Activated B cell treated with CpG ODN at 0.5 μM for 24 hours (primary cell): ENCODE measurements around the gene RNF7. TPM values are rescaled to one million over a fixed set of nuclear protein-coding genes. Genes with fewer than 3 reads are reported as not detected.

Source experiments
- ATAC-seq: fragments of 200-7000 bp; cut with Tn5 transposase; one replicate; pipeline ENCODE4 v1.10.0; 2021; ENCODE audit warnings: low read depth, mild to moderate bottlenecking, moderate library complexity
- CTCF ChIA-PET: fragments of 350-600 bp; sonication (Branson Sonifier 250); formaldehyde crosslinking; loops from one replicate; lab custom pipeline; 2021; ENCODE audit warnings: antibody characterized with exemption; lab: Charles Lee
- POLR2A ChIA-PET: fragments of 350-600 bp; sonication (Branson Sonifier 250); formaldehyde crosslinking; loops from one replicate; lab custom pipeline; 2021; ENCODE audit warnings: antibody characterized with exemption; lab: Charles Lee
- DNase-seq: peaks from one replicate; pipeline ENCODE4 v3.0.0; 2022
- H3K27ac Mint-ChIP-seq: one replicate; pipeline ENCODE4 v1.8.0; 2020; ENCODE audit warnings: mixed read lengths
- H3K27me3 Mint-ChIP-seq: one replicate; pipeline ENCODE4 v1.8.0; 2021; ENCODE audit warnings: mixed read lengths
- H3K36me3 Mint-ChIP-seq: one replicate; pipeline ENCODE4 v1.8.0; 2021; ENCODE audit warnings: low read depth, mixed read lengths
- H3K4me1 Mint-ChIP-seq: one replicate; pipeline ENCODE4 v1.8.0; 2021; ENCODE audit warnings: mixed read lengths
- H3K4me3 Mint-ChIP-seq: one replicate; pipeline ENCODE4 v1.8.0; 2020; ENCODE audit warnings: mild to moderate bottlenecking, mixed read lengths
- H3K9me3 Mint-ChIP-seq: one replicate; pipeline ENCODE4 v1.8.0; 2020; ENCODE audit warnings: mixed read lengths
- CTCF ChIP-seq: fragments of 200-600 bp; IDR thresholded peaks from one replicate; pipeline ENCODE4 v1.8.0; 2022; ENCODE audit warnings: antibody characterized with exemption, mild to moderate bottlenecking
- intact Hi-C: fragments of 100-400 bp; cut with micrococcal nuclease; formaldehyde crosslinking; loops from one replicate; pipeline ENCODE4 v1.15.1; 2024
- total RNA-seq: library from RNA; stranded (reverse); gene quantifications from 2 replicates; pipeline ENCODE4 v1.2.3, GENCODE V29; 2022

RNF7 gene
- total RNA-seq, 1 donor from 2014 or later: 62.1 TPM

GRCh38 chr3:141707741-141708203 lies 30.3 kb upstream of the RNF7 start:
- Mint-ChIP-seq H3K27me3 (no peaks in the 10 kb centered on the region), H3K4me3 (no peak overlapping the region), H3K9me3 (no peaks in the 10 kb centered on the region), H3K36me3 (no peaks in the 10 kb centered on the region), H3K4me1 (no peaks in the 10 kb centered on the region), H3K27ac (no peak overlapping the region)
- ChIA-PET CTCF (no interaction called here), POLR2A (no interaction called here)
- intact Hi-C loops: no loop called here
- TF ChIP-seq CTCF: no peak
- DNase-seq (no peak), ATAC-seq (no peak)

GRCh38 chr3:141708367-141708766 lies 29.7 kb upstream of the RNF7 start:
- Mint-ChIP-seq H3K4me1 (no peaks in the 10 kb centered on the region), H3K4me3 (no peak overlapping the region), H3K27ac (no peak overlapping the region), H3K36me3 (no peaks in the 10 kb centered on the region), H3K9me3 (no peaks in the 10 kb centered on the region), H3K27me3 (no peaks in the 10 kb centered on the region)
- ChIA-PET POLR2A (no interaction called here), CTCF (no interaction called here)
- intact Hi-C loops: no loop called here
- no peak for TF ChIP-seq CTCF
- DNase-seq (no peak), ATAC-seq (no peak)

- ATAC-seq (no peak), DNase-seq (no peak)
- H3K9me3 Mint-ChIP-seq: no peaks in the 10 kb centered on the region
- no peak for TF ChIP-seq CTCF
- no peak overlapping the region for H3K27ac Mint-ChIP-seq
- H3K4me1 Mint-ChIP-seq: no peaks in the 10 kb centered on the region
- no peak overlapping the region for H3K4me3 Mint-ChIP-seq
- CTCF ChIA-PET: no interaction called here
- POLR2A ChIA-PET: no interaction called here
- no peaks in the 10 kb centered on the region for H3K36me3 Mint-ChIP-seq
- intact Hi-C loops: no loop called here
- H3K27me3 Mint-ChIP-seq: no peaks in the 10 kb centered on the region
Observed at GRCh38 chr3:141709126-141709770, 28.9 kb upstream of the RNF7 start.

- Mint-ChIP-seq H3K4me1 (no peaks in the 10 kb centered on the region), H3K27ac (no peak overlapping the region), H3K27me3 (no peaks in the 10 kb centered on the region), H3K36me3 (no peaks in the 10 kb centered on the region), H3K4me3 (no peak overlapping the region), H3K9me3 (no peaks in the 10 kb centered on the region)
- ChIA-PET CTCF (no interaction called here), POLR2A (no interaction called here)
- ATAC-seq (no peak), DNase-seq (no peak)
- TF ChIP-seq CTCF: no peak
- intact Hi-C loops: no loop called here
Observed at GRCh38 chr3:141710121-141710520, 28.0 kb upstream of the RNF7 start.

GRCh38 chr3:141710888-141711616 lies 27.0 kb upstream of the RNF7 start:
- DNase-seq (no peak), ATAC-seq (no peak)
- H3K9me3 Mint-ChIP-seq: no peaks in the 10 kb centered on the region
- TF ChIP-seq CTCF: no peak
- no peak overlapping the region for H3K27ac Mint-ChIP-seq
- no peak overlapping the region for H3K4me3 Mint-ChIP-seq
- ChIA-PET POLR2A (no interaction called here), CTCF (no interaction called here)
- intact Hi-C loops: no loop called here
- no peaks in the 10 kb centered on the region for H3K4me1 Mint-ChIP-seq
- no peaks in the 10 kb centered on the region for H3K36me3 Mint-ChIP-seq
- no peaks in the 10 kb centered on the region for H3K27me3 Mint-ChIP-seq
